Measurements from ENCODE around the gene SMCHD1. TPM values are rescaled to one million over a fixed set of nuclear protein-coding genes. Genes with fewer than 3 reads are reported as not detected.

Gene SMCHD1
- total RNA-seq, 6 experiments from 2014 or later, result 19.4 to 30.4 (median 26.4) TPM

DNA sequence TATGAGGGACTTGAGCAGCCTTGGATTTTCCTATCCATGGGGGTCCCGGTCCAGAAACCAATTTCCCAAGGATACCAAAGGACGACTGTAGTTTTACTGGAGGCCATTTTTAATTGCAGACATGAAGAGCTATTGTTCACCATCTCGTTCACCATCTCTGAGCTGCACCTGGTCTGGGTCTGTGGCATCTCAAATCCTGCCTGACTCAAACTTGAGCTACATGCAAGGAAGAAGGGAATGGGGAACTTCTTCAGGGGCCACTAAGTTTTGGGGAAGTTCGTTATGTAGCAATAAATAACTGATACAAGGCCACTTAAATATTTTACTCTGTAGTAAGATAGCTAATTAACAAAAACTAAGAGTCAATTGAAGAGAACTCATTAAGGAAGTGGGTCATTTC, 2.1 kb upstream of the SMCHD1 start:
- TF ChIP-seq, protein P1, sequence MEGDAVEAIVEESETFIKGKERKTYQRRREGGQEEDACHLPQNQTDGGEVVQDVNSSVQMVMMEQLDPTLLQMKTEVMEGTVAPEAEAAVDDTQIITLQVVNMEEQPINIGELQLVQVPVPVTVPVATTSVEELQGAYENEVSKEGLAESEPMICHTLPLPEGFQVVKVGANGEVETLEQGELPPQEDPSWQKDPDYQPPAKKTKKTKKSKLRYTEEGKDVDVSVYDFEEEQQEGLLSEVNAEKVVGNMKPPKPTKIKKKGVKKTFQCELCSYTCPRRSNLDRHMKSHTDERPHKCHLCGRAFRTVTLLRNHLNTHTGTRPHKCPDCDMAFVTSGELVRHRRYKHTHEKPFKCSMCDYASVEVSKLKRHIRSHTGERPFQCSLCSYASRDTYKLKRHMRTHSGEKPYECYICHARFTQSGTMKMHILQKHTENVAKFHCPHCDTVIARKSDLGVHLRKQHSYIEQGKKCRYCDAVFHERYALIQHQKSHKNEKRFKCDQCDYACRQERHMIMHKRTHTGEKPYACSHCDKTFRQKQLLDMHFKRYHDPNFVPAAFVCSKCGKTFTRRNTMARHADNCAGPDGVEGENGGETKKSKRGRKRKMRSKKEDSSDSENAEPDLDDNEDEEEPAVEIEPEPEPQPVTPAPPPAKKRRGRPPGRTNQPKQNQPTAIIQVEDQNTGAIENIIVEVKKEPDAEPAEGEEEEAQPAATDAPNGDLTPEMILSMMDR (IDR thresholded peaks at IDR 0.05), result no peak
- peaks cover 4% of the 10 kb centered on the region for H3K27me3 Mint-ChIP-seq (ENCODE audit: insufficient read depth)
- no peak overlapping the region for H3K4me3 Mint-ChIP-seq
- no peaks in the 10 kb centered on the region for H3K36me3 Mint-ChIP-seq (ENCODE audit: low read depth)
- DNase-seq, result no peak
- H3K4me1 Mint-ChIP-seq (ENCODE audit: low read depth), result peaks cover 28% of the 10 kb centered on the region
- no peaks in the 10 kb centered on the region for H3K9me3 Mint-ChIP-seq
- no peak overlapping the region for H3K27ac Mint-ChIP-seq

DNA sequence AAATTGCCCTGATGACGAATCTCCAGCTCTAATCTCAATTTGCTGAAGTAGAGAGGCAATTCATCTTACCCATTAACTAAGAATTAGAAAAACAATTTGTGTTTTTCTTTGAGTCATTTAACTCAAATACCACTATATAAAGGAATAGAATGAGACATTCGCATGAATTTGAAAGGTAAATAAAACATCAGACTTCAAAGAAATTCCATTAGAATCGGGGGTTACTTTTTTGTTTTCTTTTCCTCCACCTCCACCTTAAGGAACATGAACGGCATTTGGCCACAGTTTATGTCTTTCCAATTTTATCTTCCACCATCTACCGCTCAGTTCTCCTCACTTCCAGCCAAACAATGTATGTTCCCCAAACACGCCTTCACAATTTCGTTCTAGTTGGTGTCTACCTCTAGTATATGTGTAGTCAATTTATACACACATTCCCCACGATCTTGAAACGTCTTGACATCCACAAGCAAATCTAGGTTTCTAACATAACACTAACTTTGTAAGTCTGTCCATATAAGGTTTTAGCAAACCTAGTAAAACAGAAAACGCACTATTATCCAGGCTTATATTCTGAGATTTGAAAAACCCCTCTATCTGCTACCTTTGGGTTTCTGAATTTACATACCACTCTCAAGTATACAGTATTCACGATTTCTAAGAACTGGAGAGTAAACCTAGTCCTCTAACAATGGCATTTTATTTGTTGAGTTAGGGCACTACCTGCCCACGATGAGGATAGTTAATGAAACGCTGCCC, 1.2 kb upstream of the SMCHD1 start:
- TF ChIP-seq, protein P1 (IDR thresholded peaks at IDR 0.05), result no peak
- peaks cover 4% of the 10 kb centered on the region for H3K27me3 Mint-ChIP-seq (ENCODE audit: insufficient read depth)
- no peak for DNase-seq
- H3K4me1 Mint-ChIP-seq (ENCODE audit: low read depth), result peaks cover 34% of the 10 kb centered on the region
- H3K9me3 Mint-ChIP-seq, result no peaks in the 10 kb centered on the region
- peak overlapping the region; percentile 91 for H3K27ac Mint-ChIP-seq
- H3K4me3 Mint-ChIP-seq, result peak overlapping the region; percentile 93
- no peaks in the 10 kb centered on the region for H3K36me3 Mint-ChIP-seq (ENCODE audit: low read depth)

DNA sequence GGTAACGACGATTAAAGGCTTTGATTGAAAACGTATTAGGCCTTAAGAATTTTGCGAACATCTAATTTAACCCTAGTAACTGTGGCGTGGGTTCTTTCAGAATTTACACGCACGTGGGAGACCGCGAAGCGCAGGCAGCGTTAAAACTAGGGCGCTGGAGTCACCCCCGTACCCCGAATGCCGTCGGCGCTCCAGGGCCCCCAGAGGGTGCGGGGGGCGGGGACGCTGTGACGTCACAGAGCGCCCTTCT, 673 bp upstream of the SMCHD1 start:
- Mint-ChIP-seq H3K4me3 (peak overlapping the region; percentile 93), H3K27me3 (ENCODE audit: insufficient read depth) (peaks cover 4% of the 10 kb centered on the region), H3K4me1 (ENCODE audit: low read depth) (peaks cover 37% of the 10 kb centered on the region), H3K27ac (peak overlapping the region; percentile 91), H3K9me3 (no peaks in the 10 kb centered on the region), H3K36me3 (ENCODE audit: low read depth) (no peaks in the 10 kb centered on the region)
- no peak for DNase-seq
- TF ChIP-seq, protein P1 (IDR thresholded peaks at IDR 0.05), result no peak

DNA sequence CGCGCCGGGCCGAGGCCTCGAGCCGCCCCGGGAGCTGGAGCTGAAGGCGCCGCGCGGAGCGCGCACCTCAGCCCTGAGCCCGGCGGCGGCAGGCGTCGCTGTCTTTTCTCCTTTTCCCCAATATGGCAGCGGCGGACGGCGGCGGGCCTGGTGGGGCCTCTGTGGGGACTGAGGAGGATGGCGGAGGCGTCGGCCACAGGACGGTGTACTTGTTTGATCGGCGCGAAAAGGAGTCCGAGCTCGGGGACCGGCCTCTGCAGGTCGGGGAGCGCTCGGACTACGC, 369 bp downstream of the SMCHD1 start:
- no peaks in the 10 kb centered on the region for H3K9me3 Mint-ChIP-seq
- H3K27ac Mint-ChIP-seq, result peak overlapping the region; percentile 93
- peaks cover 37% of the 10 kb centered on the region for H3K4me1 Mint-ChIP-seq (ENCODE audit: low read depth)
- peaks cover 4% of the 10 kb centered on the region for H3K27me3 Mint-ChIP-seq (ENCODE audit: insufficient read depth)
- H3K36me3 Mint-ChIP-seq (ENCODE audit: low read depth), result peaks cover 2% of the 10 kb centered on the region
- TF ChIP-seq, protein P1 (IDR thresholded peaks at IDR 0.05), result peak; percentile 25; the same call in 1 of the 2 replicates
- DNase-seq, result no peak
- H3K4me3 Mint-ChIP-seq, result peak overlapping the region; percentile 93

DNA sequence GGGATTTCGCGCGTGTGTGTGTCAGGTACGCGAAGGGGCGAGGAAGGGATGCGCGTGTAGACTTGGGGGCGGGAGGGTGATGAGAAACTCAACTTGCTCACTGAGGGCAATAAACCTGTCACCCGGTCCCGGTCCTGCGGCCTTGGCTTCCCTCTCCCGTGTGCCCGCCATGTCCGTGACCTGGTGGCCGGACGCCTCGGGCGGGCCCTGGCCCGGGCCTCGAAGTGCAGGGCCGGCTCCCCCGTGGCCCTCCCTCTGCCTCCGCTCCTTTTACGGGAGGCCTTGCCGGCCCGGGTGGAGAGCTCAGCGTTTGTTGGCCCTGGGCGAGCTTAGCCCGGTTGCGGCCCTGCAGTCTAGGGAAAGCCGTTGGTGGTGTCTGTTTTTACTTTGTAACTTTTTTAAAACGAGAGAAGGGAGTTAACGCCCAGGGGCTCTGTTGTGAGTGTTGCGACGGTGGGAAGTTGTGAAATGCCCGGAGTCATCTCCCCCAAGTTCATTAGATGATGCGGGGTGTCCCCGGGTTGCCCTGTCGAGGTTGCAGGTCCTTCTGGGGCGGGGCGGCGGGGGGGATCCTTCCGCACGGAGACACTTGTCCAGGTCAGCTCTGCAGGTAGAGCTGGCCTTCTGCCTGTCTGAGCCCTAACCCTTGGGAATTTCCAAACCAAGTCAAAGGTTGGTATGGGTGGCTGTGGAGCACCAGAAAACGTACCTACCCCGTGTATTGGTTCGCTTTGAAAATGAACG, 883 bp downstream of the SMCHD1 start:
- H3K27ac Mint-ChIP-seq, result peak overlapping the region; percentile 93
- peaks cover 2% of the 10 kb centered on the region for H3K27me3 Mint-ChIP-seq (ENCODE audit: insufficient read depth)
- H3K4me3 Mint-ChIP-seq, result peak overlapping the region; percentile 93
- peaks cover 37% of the 10 kb centered on the region for H3K4me1 Mint-ChIP-seq (ENCODE audit: low read depth)
- peaks cover 6% of the 10 kb centered on the region for H3K36me3 Mint-ChIP-seq (ENCODE audit: low read depth)
- no peaks in the 10 kb centered on the region for H3K9me3 Mint-ChIP-seq
- DNase-seq, result peak; percentile 19
- TF ChIP-seq, protein P1 (IDR thresholded peaks at IDR 0.05), result no peak

Data from HFFc6 (cell line).